GM12875 (cell line): Measurements from ENCODE around the gene TSSC4.

ENCODE experiments used
- H3K4me3 ChIP-seq: one replicate; pipeline ENCODE4 v1.5.1; 2011; ENCODE audit warnings: low read depth, low read length, control low read depth
- CTCF ChIP-seq: IDR thresholded peaks from 2 replicates; pipeline ENCODE4 v1.5.1; 2011; ENCODE audit warnings: low read depth, mild to moderate bottlenecking, control low read depth, inconsistent platforms, low read length, moderate library complexity, borderline replicate concordance; ENCODE audit not compliant: insufficient read depth

TSSC4 gene

GRCh38 chr11:2453436-2453835, 52.9 kb downstream of the TSSC4 start:
- H3K4me3 ChIP-seq: no peak overlapping the region
- TF ChIP-seq CTCF: no peak
